Measurements from ENCODE around the gene TYROBP.
"Not testable (repeated sequence)": the region's sequence is repeated elsewhere in the genome, so short reads cannot be mapped to it uniquely, and the experiment has no call there.

TYROBP gene

DNA sequence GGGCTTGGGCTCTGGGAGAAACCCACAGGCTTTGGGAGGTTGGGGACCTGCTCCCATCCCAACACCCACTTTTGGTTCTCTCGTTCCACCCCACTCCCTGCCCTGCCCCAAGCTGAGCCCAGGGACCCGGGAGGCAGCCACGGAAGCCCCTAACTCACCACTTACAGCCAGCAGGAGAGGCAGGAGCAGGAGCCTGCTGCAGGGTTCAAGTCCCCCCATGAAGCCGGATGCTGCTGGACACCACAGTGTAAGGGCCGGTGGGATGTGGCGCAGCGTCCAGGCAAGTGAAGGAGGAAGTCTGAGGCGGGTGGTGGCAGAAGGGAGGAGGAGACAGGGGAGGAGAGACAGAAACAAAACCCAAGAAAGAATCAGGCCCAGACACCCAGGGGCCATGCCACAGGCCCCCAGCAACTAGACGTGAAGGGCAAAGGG lies at the start of gene TYROBP:
TYROBP (minus strand) TSS at position 286 of the 432 bp plus-strand sequence; CDS start at position 219, 67 bp downstream.
- no peak for DNase-seq

DNA sequence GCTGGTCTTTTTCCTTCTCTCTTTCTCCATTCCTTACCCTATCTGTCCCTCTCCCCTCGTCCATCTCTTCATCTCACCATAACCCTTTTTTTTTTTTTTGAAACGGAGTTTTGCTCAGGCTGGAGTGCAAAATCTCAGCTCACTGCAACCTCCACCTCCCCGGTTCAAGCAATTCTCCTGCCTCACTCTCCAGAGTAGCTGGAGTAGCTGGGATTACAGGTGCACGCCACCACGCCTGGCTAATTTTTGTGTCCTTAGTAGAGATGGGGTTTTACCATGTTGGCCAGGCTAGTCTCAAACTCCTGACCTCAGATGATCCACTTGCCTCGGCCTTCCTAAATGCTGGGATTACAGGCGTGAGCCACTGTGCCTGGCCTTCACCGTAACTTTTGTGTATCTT lies 49.3 kb upstream of the TYROBP start:
- not testable (repeated sequence) for DNase-seq

DNA sequence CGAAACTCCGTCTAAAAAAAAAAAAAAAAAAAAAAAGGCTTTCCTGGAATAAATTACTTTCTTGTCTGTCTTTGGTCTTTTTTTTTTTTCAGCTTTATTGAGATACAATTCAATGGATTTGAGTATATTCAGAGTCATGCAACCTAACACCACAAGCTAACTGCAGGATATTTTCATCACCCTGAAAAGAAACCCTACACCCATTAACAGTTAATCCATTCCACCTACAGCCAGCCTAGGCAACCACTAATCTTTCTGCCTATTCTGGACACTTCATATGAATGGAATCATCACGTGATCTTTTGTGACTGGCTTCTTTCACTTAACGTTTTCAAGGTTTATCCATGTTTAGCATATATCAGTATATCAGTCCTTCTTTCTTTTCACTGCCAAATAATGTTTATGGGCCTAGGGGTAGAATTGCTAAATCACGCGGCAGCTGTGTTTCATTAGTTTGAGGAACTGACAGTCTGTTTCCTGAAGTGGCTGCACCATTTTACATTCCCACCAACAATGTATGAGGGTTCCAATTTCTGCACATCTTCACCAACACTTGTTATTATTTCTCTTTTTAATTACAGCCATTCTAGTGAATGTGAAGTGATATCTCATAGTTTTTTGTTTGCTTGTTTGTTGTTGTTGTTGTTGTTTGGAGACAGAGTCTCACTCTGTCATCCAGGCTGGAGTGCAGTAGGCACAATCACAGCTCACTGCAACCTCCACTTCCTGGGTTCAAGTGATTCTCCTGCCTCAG lies 48.0 kb upstream of the TYROBP start:
- no peak for DNase-seq

DNA sequence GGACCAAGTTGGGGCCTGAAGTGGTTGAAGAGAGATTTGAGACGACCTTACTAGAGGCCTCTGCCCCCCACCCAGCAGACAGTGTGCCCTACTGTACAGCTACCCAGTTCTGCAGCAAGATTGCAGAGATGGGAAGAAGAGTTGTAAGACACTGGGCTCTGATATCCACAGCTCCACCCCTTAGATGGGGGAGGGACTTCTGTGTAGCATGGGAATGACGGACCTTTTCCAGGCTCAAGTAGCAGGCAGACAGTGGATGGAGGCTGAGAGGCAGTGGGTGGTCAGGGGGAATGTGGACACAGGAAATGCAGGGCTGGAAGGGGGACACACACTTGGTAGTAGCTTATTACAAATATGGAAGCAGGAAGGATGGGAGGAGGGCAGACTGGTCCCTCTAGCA lies 41.0 kb upstream of the TYROBP start:
- no peak for DNase-seq

DNA sequence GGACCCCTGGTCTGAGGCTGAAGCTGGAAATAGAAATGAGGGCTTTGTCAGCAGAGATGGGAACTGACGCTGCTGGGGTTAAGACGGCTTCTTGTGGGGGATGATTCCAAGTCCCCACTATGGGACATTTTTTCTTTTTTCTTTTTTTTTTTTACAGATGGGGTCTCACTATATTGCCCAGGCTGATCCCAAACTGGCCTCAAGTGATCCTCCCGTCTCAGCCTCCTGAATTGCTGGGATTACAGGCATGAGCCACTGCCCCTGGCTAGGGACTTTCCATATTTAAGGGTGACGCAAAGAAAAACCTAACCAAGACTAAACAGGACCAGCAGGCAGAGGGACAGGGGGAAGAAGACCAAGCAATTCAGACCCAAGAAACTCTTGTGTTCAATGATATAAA lies 38.1 kb upstream of the TYROBP start:
- no peak for DNase-seq

DNA sequence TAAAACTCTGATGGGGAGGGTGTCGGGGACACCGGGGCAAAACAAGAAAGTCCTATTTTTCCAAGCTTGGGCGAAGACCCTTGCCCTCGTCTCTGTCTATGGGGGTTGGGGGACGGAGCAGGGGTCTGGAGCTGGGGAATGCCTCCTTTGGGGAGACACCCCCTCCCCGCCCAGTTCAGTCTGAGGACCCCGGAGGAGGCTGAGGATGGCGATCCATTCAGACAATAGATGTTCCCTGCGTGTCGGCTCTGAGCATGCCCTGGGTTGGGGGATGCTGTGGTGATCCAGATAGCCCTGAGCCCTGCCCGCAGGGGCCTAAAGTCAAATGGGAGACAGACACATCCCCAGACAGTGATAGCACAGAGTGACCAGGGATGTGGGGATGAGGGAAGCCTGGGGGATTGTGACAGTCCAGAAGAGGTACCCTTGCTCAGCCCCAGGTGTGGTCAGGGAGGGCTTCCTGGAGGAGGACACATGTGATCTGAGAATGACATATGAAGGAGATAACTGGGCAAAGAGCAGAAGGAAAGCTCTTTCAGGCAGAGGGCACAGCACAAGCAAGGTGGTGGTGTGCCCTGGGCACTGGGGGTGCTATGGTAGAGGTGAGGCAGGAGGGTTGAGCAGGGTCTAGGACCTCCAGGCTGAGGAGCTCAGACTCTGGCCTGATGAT lies 37.2 kb upstream of the TYROBP start:
- no peak for DNase-seq

DNA sequence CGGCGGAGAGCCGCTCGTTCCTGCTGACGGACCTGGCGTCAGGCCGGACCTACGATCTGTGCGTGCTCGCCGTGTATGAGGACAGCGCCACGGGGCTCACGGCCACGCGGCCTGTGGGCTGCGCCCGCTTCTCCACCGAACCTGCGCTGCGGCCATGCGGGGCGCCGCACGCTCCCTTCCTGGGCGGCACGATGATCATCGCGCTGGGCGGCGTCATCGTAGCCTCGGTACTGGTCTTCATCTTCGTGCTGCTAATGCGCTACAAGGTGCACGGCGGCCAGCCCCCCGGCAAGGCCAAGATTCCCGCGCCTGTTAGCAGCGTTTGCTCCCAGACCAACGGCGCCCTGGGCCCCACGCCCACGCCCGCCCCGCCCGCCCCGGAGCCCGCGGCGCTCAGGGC lies 36.5 kb upstream of the TYROBP start:
- no peak for DNase-seq

DNA sequence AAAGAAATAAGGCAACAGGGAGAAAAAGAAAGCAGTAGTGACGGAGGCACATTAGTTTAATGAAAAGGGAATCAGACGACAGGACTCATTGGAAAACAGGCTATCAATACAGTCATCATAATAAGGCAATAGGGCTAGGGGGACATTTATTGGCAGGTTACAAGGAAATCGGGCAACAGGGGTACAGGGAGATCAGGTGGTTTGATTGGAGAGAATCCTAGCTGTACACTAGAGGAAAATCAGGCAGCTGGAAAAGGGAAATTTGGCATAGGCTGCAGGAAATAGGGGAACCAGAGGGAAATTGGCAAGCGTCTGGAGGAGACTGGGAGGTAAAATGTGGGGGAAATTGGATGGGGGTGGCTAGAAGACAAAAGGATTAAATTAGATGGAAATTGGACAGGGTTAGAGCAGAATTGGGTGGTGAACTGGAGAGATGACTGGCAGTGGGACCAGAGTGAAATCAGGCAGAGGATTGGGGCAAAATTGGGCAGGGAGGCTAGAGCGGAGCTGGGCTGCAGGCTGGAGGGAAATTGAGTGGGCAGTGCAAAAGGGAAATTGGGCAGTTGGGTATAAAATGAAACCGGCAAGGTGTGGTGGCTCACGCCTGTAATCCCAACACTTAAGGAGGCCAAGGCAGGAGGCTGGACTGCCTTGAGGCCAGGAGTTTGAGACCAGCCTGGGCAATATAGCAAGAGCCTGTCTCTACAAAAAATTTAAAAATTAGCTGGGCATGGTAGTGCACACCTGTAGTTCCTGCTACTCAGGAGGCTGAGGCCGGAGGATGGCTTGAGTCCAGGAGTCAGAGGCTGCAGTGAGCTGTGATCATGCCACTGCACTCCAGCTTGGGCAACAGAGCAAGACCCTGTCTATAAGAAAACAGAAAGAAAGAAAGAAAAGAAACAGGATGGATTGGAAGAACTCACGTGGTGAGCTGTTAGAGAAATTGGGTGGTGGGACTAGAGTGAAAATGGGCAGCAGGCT lies 35.5 kb upstream of the TYROBP start:
- no peak for DNase-seq

DNA sequence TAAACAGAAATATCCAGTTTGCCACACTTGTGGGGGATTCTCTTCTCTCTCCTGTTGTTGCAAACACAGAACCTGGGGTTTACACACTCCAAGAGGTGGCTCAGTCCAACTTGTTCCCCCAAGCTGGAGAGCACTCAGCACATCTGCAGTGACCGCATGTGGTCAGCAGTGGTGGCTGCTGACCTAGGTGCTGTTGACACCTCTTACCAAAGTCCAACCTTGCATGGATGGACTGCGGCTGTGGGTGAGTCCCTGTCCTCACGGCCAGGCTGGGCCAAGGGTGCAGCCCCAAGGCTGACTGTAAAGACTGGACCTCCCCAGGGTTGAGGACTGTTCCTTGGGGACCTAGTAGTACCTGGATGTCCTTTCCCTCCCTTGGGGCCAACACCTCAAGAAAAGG lies 34.1 kb upstream of the TYROBP start:
- no peak for DNase-seq

DNA sequence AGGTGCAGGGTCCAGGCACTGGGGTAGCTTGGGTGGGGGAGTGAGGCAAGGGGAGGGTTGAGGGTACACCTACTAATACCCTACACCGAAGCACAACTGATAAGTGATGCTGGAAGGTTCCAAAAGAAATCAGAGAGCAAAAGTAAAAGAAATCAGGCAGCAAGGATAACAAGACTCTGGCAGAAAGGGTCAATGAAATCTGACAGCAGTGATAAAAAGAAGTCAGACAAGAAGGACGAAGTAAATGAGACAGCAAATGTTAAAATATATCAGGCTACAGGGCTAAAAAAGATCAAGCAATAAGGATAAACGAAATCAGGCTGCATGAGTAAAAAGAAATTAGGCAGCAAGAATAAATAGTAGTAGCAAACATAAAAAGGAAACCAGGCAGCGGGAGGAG lies 32.7 kb upstream of the TYROBP start:
- no peak for DNase-seq

DNA sequence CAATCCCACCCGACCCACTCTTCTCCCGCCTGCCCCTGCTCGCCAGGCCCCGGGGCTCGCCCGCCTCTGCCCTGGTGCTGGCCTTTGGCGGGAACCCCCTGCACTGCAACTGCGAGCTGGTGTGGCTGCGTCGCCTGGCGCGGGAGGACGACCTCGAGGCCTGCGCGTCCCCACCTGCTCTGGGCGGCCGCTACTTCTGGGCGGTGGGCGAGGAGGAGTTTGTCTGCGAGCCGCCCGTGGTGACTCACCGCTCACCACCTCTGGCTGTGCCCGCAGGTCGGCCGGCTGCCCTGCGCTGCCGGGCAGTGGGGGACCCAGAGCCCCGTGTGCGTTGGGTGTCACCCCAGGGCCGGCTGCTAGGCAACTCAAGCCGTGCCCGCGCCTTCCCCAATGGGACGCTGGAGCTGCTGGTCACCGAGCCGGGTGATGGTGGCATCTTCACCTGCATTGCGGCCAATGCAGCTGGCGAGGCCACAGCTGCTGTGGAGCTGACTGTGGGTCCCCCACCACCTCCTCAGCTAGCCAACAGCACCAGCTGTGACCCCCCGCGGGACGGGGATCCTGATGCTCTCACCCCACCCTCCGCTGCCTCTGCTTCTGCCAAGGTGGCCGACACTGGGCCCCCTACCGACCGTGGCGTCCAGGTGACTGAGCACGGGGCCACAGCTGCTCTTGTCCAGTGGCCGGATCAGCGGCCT lies 32.1 kb upstream of the TYROBP start:
- no peak for DNase-seq

DNA sequence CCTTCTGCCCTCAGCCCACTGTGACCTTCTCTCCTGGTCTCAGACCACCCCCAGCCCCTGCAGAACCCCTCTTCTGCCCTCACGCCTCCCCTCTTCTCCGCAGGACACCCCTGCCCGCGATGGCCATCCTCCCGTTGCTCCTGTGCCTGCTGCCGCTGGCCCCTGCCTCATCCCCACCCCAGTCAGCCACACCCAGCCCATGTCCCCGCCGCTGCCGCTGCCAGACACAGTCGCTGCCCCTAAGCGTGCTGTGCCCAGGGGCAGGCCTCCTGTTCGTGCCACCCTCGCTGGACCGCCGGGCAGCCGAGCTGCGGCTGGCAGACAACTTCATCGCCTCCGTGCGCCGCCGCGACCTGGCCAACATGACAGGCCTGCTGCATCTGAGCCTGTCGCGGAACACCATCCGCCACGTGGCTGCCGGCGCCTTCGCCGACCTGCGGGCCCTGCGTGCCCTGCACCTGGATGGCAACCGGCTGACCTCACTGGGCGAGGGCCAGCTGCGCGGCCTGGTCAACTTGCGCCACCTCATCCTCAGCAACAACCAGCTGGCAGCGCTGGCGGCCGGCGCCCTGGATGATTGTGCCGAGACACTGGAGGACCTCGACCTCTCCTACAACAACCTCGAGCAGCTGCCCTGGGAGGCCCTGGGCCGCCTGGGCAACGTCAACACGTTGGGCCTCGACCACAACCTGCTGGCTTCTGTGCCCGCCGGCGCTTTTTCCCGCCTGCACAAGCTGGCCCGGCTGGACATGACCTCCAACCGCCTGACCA lies 31.4 kb upstream of the TYROBP start:
- DNase-seq, result no peak

DNA sequence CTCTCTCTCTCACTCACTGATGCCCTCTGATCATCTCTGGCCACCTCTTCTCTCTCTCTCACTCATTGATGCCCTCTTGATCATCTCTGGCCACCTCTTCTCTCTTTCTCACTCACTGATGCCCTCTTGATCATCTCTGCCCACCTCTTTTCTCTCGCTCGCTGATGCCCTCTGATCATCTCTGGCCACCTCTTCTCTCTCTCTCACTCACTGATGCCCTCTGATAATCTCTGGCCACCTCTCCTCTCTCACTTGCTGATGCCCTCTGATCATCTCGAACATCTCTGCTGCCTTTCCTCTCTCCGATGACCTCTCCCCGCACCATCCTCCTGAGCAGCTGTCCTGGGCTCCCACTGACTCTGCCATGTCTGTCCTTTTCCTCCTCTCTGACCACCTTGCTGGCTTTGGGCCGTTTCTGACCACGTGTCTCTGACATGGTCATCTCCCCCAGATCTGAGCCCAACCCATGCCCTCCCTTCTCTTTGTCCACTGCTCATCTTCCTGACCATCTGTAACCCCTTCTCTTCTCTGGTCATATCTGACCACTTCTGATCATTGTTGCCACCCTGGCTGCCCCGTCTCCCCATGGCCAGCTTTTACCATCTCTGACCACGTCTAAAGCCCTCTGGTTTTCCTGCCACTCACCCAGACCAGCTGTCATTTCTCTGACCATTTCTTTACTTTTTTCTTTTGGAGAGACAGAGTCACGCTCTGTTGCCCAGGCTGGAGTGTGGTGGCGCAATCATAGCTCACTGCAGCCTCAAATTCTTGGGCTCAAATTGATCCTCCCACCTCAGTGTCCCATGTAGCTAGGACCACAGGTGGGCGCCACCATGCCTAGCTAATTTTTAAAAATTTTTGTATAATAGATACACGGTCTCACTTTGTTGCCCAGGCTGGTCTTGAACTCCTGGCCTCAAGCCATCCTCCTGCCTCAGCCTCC lies 30.5 kb upstream of the TYROBP start:
- DNase-seq, result no peak

DNA sequence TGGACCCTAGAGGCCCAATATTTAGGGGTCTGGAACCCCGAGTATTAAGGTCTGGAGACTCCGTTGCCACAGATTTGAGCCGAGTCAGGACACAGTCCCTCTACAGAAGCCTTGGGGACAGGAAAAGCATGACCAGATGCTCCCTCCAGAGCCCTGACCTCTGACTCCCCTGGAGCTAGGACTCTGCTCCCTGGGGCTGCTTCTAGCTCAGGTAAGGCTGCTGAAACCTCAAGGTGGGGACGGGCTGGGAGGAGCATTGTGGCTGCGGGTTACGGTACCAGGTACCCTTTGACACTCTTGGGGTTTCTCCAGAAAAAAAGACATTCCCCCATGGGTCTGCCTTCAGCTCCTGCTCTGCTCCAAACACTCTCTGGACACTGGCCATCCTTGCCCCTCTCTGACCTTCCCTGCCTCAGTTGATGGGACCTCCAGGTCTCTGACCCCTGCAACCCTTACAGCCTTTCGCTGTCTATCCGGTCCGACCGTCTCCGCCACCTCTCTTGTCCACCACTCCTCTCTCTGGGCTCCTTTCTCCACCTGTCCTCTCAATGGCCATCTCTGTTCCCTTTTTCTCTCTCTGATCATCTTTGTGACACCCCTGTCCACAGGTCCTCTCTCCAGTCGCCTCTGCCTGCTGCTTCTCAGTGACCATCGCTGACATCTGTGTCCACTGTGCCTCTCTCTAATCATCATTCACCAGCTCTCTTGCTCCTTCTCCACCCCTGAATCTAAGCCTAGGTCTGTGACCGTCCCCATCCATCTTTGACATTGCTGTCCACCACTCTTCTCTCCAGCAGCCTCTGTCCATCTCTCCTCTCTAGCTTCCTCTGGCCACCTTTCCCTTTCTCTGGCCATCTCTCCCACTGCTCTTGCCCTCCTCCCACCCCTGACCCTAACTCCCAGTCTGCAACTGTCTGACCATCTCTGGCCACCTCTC lies 29.5 kb upstream of the TYROBP start:
- DNase-seq, result no peak

DNA sequence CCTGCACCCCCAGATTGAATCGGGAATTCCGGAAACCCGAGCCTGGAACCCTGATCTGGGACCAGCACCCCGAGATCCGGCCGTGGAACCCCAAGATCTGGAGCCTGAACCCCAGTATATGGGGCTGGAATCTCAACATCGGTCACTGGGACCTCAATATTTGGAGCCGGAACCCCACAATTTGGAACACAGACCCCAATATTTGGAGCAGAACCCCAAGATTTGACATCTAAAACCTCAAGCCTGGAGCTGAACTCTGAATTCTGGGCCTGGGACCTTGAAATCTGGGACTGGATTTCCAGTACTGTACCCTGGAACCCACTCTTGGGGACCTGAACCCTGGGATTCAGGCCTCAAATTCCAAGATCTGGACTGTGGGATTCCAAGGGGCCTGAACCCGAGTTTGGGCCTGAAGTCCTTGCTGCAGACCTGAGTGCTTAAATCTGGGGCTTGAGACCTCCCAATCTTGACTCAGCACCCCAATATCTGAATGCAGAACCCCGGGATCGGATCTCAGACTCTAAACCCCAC lies 28.7 kb upstream of the TYROBP start:
- no peak for DNase-seq

DNA sequence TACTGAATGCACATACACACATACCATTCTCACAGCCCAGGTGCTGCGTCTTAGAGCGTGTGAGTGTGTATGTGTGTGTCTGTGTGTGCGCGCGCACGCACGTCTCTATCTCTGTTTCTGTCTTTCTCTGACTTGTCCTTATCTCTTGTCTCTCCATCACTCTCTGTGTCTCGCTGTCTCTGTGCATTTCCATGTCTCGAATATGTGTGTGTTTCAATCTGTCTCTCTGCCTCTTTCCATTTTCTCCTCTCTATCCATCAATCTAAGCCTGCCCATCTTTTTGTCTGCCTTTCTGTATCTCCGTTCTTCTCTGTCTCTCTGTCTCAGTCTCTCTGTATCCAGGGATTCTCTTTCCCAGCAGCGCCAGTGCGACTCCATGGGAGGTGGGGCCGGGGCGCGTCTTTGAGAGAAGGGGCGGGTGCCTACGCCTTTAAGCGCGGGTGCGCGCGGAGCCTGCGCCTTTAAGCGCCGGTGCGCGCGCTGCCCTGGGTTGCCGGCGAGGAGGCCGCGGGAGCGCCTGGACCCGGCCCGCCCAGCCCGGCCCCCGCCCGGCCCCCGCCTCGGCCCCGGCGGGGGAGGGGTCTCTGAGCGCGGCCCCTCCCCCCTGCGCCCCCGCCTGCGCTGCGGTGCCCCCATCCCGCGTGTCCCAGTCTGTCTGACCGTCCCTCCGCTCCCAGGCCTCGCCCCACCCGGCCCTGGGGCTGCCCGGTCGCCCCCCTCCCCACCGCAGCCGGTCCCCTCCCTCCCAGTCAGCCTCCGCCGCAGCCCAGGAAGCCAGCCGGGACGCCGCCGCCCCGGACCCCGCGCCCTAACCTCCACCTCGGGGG lies 28.0 kb upstream of the TYROBP start, which contains the start of gene LRFN3:
LRFN3 (plus strand) TSS at position 464 of the 827 bp plus-strand sequence. CDS start 3,052 bp downstream, outside the sequence.
- DNase-seq, result peak; percentile 54 to 58

DNA sequence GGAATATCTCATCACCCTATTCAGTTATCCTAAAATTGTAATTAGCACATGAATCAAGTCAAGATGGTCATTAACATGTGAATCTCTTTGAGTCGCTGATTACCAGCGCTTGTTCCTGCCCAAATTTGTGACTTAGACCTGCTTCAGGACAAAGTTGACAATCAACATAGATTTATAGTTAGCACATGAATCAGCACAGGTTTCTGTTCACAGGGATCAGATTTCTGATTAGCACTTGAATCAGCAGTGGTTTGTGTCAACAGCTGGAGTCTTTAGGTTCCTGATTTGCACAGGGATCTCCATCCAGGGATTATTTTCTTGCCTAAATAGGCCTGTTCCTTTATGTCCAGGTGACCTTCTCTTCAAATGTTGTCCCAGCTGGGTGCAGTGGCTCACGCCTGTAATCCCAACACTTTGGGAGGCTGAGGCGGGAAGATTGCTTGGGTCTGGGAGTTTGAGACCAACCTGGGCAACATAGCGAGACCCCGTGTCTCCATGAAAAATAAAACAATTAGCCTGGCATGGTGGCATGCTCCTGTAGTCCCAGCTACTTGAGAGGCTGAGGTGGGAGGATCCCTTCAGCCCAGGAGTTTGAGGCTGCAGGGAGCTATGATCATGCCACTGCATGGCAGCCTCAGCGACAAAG lies 24.3 kb upstream of the TYROBP start:
- no peak for DNase-seq

DNA sequence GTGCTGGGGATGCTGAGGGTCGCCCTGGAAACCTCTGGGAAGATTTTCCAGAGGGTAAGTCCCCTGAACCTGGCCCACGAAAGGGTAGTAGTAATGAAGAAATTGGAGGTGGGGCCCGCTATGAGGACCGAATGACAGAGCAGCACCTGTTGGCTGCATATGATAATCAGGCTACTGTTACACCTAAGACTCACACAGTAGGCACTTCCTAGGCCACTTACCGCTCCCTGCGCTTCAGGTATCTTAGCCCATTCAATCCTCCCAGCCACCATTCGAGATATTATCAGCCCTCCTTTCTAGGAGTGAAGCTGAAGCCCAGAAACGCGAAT lies 23.7 kb upstream of the TYROBP start:
- DNase-seq, result no peak
